Colonic mucosa (tissue), 4 donors: ENCODE results near the gene TBL3. TPM values are rescaled to one million over a fixed set of nuclear protein-coding genes. Genes with fewer than 3 reads are reported as not detected.
A peak's percentile ranks its signal among the peaks of the same experiment; 100 is the strongest.

Experiments used
- DNase-seq: peaks from one replicate; pipeline ENCODE4 v3.0.0-alpha.2; 2020
- H3K27ac ChIP-seq: fragments of 200-600 bp; one replicate; pipeline ENCODE4 v1.8.0; 2021
- H3K27me3 ChIP-seq: fragments of 200-600 bp; one replicate; pipeline ENCODE4 v1.8.0; 2021
- H3K36me3 ChIP-seq: fragments of 200-600 bp; one replicate; pipeline ENCODE4 v1.8.0; 2021
- H3K4me1 ChIP-seq: fragments of 200-600 bp; one replicate; pipeline ENCODE4 v1.8.0; 2021; ENCODE audit warnings: mild to moderate bottlenecking
- H3K4me3 ChIP-seq: fragments of 200-600 bp; one replicate; pipeline ENCODE4 v1.8.0; 2021
- H3K9ac ChIP-seq, 2 donors: one replicate each; pipeline ENCODE4 v1.7.0; 2013; ENCODE audit warnings: control low read depth in 2 of 2, low read depth in 2 of 2, low read length in 2 of 2
- H3K9me3 ChIP-seq: fragments of 200-600 bp; one replicate; pipeline ENCODE4 v1.8.0; 2021
- CTCF ChIP-seq: fragments of 200-600 bp; IDR thresholded peaks from one replicate; pipeline ENCODE4 v1.8.0; 2022; ENCODE audit warnings: antibody characterized with exemption, mild to moderate bottlenecking
- intact Hi-C: fragments of 100-400 bp; cut with DNase I; formaldehyde crosslinking; loops from one replicate; pipeline ENCODE4 v1.14.1; 2022
- total RNA-seq, 2 donors: library from RNA; stranded (reverse); fragmentation: NEBNext Ultra II Directional in 1 of 2; extraction: Animal tissue kit (Norgen Biotek cat#: 25700) in 1 of 2; gene quantifications; one replicate each; pipeline ENCODE4 v1.2.1, GENCODE V29; 2021
- donor health status: healthy.
- donor health status: DM: no; HTN: no; CAD: no.
- donor health status: DM: no; HTN: no; CAD: no.

TBL3 gene
- total RNA-seq, 2 donors from 2014 or later = 19.4 to 43.1 TPM

GRCh38 chr16:1991948-1992703, 20.3 kb downstream of the TBL3 start:
- peak overlapping the region; percentile 59 for H3K27ac ChIP-seq
- H3K4me3 ChIP-seq = peak overlapping the region; percentile 23
- H3K36me3 ChIP-seq = no peaks in the 10 kb centered on the region
- no peaks in the 10 kb centered on the region for H3K9me3 ChIP-seq
- intact Hi-C loops = no loop called here
- TF ChIP-seq CTCF = no peak
- peak overlapping the region in 1 of 2 donors; percentile 66 for H3K9ac ChIP-seq
- peak; percentile 99 for DNase-seq
- peaks cover 23% of the 10 kb centered on the region for H3K27me3 ChIP-seq
- H3K4me1 ChIP-seq = peaks cover 16% of the 10 kb centered on the region

GRCh38 chr16:1992704-1993317, 21.0 kb downstream of the TBL3 start:
- DNase-seq = peak; percentile 47
- TF ChIP-seq CTCF = no peak
- H3K4me3 ChIP-seq = no peak overlapping the region

GRCh38 chr16:1993731-1994131, 21.9 kb downstream of the TBL3 start:
- Histone ChIP-seq H3K27ac (no peak overlapping the region), H3K27me3 (peaks cover 21% of the 10 kb centered on the region), H3K36me3 (peaks cover 9% of the 10 kb centered on the region), H3K4me3 (no peak overlapping the region), H3K4me1 (peaks cover 16% of the 10 kb centered on the region), H3K9me3 (no peaks in the 10 kb centered on the region), H3K9ac (no peak overlapping the region)
- intact Hi-C loops = no loop called here
- DNase-seq = no peak
- TF ChIP-seq CTCF = no peak

More at GRCh38 chr16:1992704-1993317, 21.0 kb downstream of the TBL3 start:
- Histone ChIP-seq H3K9ac (no peak overlapping the region), H3K9me3 (no peaks in the 10 kb centered on the region), H3K27ac (no peak overlapping the region), H3K27me3 (peaks cover 23% of the 10 kb centered on the region), H3K36me3 (peaks cover under 1% of the 10 kb centered on the region), H3K4me1 (peaks cover 16% of the 10 kb centered on the region)
- intact Hi-C loops = no loop called here

- Histone ChIP-seq H3K9ac (no peak overlapping the region), H3K27me3 (no peaks in the 10 kb centered on the region), H3K36me3 (peaks cover 35% of the 10 kb centered on the region), H3K4me1 (no peaks in the 10 kb centered on the region), H3K4me3 (no peak overlapping the region), H3K27ac (peak overlapping the region; percentile 45), H3K9me3 (no peaks in the 10 kb centered on the region)
- DNase-seq = no peak
- intact Hi-C loops = no loop called here
- no peak for TF ChIP-seq CTCF
Observed at GRCh38 chr16:1997494-1998359, 25.9 kb downstream of the TBL3 start.

- Histone ChIP-seq H3K27ac (peak overlapping the region; percentile 27), H3K4me1 (no peaks in the 10 kb centered on the region), H3K27me3 (no peaks in the 10 kb centered on the region), H3K9ac (no peak overlapping the region), H3K4me3 (no peak overlapping the region), H3K36me3 (peaks cover 39% of the 10 kb centered on the region), H3K9me3 (no peaks in the 10 kb centered on the region)
- no peak for DNase-seq
- TF ChIP-seq CTCF = no peak
- intact Hi-C loops = no loop called here
Observed at GRCh38 chr16:1998360-1998835, 26.5 kb downstream of the TBL3 start.
